Vagina (tissue), 2 donors: ENCODE measurements around the gene ADGRG3. TPM values are rescaled to one million over a fixed set of nuclear protein-coding genes. Genes with fewer than 3 reads are reported as not detected.
A peak's percentile ranks its signal among the peaks of the same experiment; 100 is the strongest.

Experiments used
- DNase-seq, 2 donors: peaks; one replicate each; pipeline ENCODE4 v3.0.0-alpha.2; 2017; ENCODE audit errors: extremely low spot score in 2 of 2
- H3K27ac ChIP-seq: fragments of 200-600 bp; sonication (generic); one replicate; pipeline ENCODE4 v1.5.1; 2019
- H3K27me3 ChIP-seq: fragments of 200-600 bp; sonication (generic); one replicate; pipeline ENCODE4 v1.5.1; 2019
- H3K36me3 ChIP-seq, 2 donors: fragments of 200-600 bp; sonication (generic); one replicate each; pipeline ENCODE4 v1.5.1; 2017 to 2019
- H3K4me1 ChIP-seq: fragments of 200-600 bp; sonication (generic); one replicate; pipeline ENCODE4 v1.5.1; 2019
- H3K4me3 ChIP-seq, 2 donors: fragments of 200-600 bp; sonication (generic); 1 replicate in 1 of 2; 2 replicates in 1 of 2; pipeline ENCODE4 v1.5.1; 2016 to 2019
- H3K9me3 ChIP-seq: fragments of 200-600 bp; sonication (generic); one replicate; pipeline ENCODE4 v1.5.1; 2019
- POLR2A ChIP-seq, 2 donors: fragments of 450-650 bp; IDR thresholded peaks; one replicate each; pipeline ENCODE4 v1.6.1; 2017; ENCODE audit warnings: antibody characterized with exemption in 2 of 2, mild to moderate bottlenecking in 2 of 2, moderate library complexity in 2 of 2
- POLR2AphosphoS5 ChIP-seq, 2 donors: sonication (generic); formaldehyde crosslinking; IDR thresholded peaks; one replicate each; pipeline ENCODE4 v1.9.0; 2017; ENCODE audit warnings: antibody characterized with exemption in 2 of 2, mild to moderate bottlenecking in 2 of 2, low read depth in 1 of 2; ENCODE audit not compliant: insufficient read depth in 1 of 2
- intact Hi-C: fragments of 100-400 bp; cut with DNase I; formaldehyde crosslinking; loops from one replicate; pipeline ENCODE4 v1.15.1; 2023
- total RNA-seq: library from RNA; depleted of rRNA; stranded (reverse); fragments of >200 nt; gene quantifications from one replicate; pipeline ENCODE4 v1.2.3, GENCODE V29; 2016
- TF ChIP-seq, protein P1 (sequence below), 3 experiments: fragments of 450-650 bp in 2 of 3; fragments of 200-600 bp in 1 of 3; sonication (generic) in 1 of 3; IDR thresholded peaks; one replicate each; pipeline ENCODE4 v1.5.1; 2017 to 2019; ENCODE audit warnings: antibody characterized with exemption in 3 of 3, mild to moderate bottlenecking in 2 of 3, moderate library complexity in 2 of 3

ADGRG3 gene
- total RNA-seq, 1 donor from 2014 or later: 10.3 TPM

DNA sequence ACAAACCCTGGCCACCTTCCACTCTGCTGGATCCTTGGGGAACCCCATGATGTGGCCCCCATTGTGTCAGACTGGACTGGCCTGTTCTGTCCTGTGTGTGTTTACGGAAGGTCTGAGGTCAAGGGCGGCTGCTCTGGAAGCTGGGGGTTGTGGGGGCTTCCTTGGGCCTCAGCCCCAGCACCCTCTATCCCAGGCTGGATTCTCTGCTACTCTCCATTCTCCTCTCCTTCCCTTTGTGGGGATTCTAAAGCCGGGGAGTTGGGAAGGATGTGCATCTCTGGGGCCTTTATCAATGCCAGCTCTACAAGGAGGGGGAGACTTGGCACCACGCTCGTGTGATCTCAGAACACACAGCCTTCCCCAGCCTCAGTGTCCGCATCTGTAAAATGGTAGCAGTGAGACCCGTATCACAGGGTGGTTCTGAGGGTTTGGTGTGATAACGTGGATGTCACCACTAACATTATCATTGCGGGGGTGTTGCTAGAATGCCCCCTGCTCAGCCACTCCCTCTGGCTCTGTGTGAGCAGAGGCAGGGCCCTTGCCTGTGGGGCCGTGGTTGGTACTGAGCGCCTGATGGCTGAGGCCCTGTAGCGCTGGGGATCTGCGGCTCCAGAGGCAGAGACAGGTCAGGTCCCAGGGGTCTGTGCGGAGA is 21.6 kb upstream of the ADGRG3 start:
- Histone ChIP-seq H3K27ac (peak overlapping the region; percentile 60), H3K4me1 (peaks cover 48% of the 10 kb centered on the region), H3K27me3 (no peaks in the 10 kb centered on the region), H3K9me3 (no peaks in the 10 kb centered on the region), H3K4me3 (no peak overlapping the region), H3K36me3 (peaks cover 0 to 7% of the 10 kb centered on the region in 2 donors)
- intact Hi-C loops: loop anchor here (5.0 kb wide), 1 partner anchor 54 kb away; no protein-coding TSS in a partner anchor
- TF ChIP-seq POLR2A (IDR thresholded peaks at IDR 0.05) (no peak), POLR2AphosphoS5 (IDR thresholded peaks at IDR 0.05; ENCODE audit: insufficient read depth in 1 of 2, low read depth in 1 of 2) (no peak)
- TF ChIP-seq, protein P1, sequence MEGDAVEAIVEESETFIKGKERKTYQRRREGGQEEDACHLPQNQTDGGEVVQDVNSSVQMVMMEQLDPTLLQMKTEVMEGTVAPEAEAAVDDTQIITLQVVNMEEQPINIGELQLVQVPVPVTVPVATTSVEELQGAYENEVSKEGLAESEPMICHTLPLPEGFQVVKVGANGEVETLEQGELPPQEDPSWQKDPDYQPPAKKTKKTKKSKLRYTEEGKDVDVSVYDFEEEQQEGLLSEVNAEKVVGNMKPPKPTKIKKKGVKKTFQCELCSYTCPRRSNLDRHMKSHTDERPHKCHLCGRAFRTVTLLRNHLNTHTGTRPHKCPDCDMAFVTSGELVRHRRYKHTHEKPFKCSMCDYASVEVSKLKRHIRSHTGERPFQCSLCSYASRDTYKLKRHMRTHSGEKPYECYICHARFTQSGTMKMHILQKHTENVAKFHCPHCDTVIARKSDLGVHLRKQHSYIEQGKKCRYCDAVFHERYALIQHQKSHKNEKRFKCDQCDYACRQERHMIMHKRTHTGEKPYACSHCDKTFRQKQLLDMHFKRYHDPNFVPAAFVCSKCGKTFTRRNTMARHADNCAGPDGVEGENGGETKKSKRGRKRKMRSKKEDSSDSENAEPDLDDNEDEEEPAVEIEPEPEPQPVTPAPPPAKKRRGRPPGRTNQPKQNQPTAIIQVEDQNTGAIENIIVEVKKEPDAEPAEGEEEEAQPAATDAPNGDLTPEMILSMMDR (IDR thresholded peaks at IDR 0.05): no peak
- DNase-seq: no peak

DNA sequence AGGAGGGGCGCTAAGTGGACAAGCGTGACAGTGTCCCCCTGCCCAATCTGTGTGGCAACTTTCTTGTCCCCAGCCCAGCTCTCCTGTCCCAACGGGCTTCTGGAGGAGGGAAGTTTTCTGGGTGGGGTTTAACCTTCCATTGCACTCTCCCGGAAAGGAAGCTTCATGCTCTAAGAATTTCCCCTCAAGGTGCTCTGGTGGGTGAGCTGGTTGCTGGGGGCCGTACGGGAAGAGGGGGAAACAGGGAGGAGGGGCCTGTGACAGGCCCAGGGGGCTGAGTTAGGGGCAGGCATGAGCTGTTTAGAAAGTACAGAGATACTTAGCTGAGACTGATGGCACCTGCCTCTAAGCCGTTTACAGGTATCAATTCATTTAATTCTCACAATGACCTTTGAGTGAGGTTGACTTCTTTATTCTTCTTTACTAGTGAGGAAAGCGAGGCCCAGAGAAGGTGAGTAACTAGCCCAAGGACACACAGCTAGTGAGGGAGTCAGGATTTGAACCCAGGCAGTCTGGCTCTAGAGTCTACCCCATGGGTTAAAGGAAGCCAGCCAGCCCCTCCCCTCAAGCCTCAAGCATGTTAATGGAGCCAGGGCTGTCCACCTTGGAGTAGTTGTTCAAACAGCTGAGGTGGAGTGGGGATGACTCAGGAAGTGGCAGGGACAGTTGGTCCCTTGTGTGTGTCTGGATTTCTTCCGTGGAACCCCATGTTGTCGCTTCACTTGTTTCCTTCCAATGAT is 20.8 kb upstream of the ADGRG3 start:
- no peak for DNase-seq
- Histone ChIP-seq H3K4me3 (no peak overlapping the region), H3K27me3 (no peaks in the 10 kb centered on the region), H3K27ac (peak overlapping the region; percentile 60), H3K36me3 (peaks cover 0 to 11% of the 10 kb centered on the region in 2 donors), H3K9me3 (no peaks in the 10 kb centered on the region), H3K4me1 (peaks cover 48% of the 10 kb centered on the region)
- TF ChIP-seq POLR2AphosphoS5 (IDR thresholded peaks at IDR 0.05; ENCODE audit: insufficient read depth in 1 of 2, low read depth in 1 of 2) (no peak), POLR2A (IDR thresholded peaks at IDR 0.05) (no peak)
- TF ChIP-seq, protein P1 (IDR thresholded peaks at IDR 0.05): no peak
- intact Hi-C loops: loop anchor here (5.0 kb wide), 1 partner anchor 55 kb away; no protein-coding TSS in a partner anchor

DNA sequence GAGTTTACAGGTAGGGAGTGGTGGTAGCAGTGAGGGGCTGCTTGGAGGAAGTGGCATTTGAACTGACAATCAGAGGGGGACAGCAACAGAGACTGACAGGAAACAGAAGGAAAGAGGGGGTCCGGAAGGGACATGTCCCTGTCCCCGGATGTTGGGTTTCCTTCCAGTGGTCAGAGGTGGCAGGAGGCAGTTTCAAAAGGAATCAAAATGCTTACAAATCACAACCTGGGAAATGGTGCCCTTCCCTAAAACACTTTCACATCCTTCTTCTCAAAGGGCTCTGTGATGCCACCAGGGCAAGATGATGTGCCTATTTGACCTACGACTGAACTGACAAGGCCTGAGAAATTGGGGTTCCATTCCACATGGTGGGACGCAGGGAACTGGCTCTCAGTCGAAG is 20.0 kb upstream of the ADGRG3 start:
- TF ChIP-seq, protein P1 (IDR thresholded peaks at IDR 0.05): no peak
- no peak for TF ChIP-seq POLR2A (IDR thresholded peaks at IDR 0.05)
- TF ChIP-seq POLR2AphosphoS5 (IDR thresholded peaks at IDR 0.05; ENCODE audit: insufficient read depth in 1 of 2, low read depth in 1 of 2): no peak
- Histone ChIP-seq H3K4me1 (peaks cover 48% of the 10 kb centered on the region), H3K27ac (peak overlapping the region; percentile 60), H3K4me3 (no peak overlapping the region), H3K9me3 (no peaks in the 10 kb centered on the region), H3K27me3 (no peaks in the 10 kb centered on the region), H3K36me3 (peaks cover 0 to 11% of the 10 kb centered on the region in 2 donors)
- intact Hi-C loops: loop anchor here (5.0 kb wide), 1 partner anchor 56 kb away; no protein-coding TSS in a partner anchor
- DNase-seq: no peak

DNA sequence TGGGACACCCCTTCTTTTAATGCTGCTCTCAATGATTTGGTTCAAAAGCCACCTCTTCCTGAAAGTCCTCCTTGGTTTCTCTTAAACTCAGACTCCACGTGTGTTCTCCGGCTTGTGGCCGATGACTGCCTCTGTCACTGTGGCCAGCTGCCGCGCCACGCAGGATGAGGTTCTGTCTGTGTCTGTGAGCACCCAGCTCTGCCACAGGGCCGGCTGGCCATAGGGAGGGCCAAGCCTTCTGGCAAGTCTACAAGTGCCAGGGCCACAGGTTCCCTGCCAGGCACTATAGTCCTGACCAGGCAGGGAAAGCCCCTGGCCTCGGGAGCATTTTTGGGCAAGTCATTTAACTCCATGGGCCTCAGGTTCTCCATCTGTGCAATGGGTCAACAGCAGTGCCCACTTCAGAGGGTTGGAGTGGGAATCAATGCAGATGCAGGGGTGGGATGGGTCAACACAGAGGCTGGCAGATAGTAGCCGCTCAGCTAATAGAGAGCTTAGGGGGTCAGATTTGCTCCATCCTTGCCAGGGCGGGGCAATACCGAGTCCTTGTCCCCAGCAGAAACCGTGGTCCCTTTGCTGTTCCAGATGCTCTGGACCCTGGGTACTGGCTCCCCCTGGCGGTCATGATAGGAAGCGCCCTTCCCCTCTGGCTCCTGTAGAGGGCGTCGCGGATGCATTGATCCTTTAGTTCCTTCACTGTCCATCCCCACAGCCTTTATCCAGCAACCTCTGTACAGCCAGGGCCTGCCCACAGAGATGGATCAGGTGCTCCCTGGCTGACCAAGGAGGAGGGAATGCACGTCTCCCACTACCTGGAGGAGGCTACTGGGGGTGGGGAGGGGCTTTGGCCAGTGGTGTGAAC is 19.3 kb upstream of the ADGRG3 start:
- Histone ChIP-seq H3K27me3 (no peaks in the 10 kb centered on the region), H3K4me1 (peaks cover 42% of the 10 kb centered on the region), H3K27ac (no peak overlapping the region), H3K4me3 (no peak overlapping the region), H3K36me3 (peaks cover 0 to 11% of the 10 kb centered on the region in 2 donors), H3K9me3 (no peaks in the 10 kb centered on the region)
- TF ChIP-seq POLR2A (IDR thresholded peaks at IDR 0.05) (no peak), POLR2AphosphoS5 (IDR thresholded peaks at IDR 0.05; ENCODE audit: insufficient read depth in 1 of 2, low read depth in 1 of 2) (peak in 1 of 2 donors; percentile 26)
- TF ChIP-seq, protein P1 (IDR thresholded peaks at IDR 0.05): peak; percentile 94 to 99 (median 98)
- intact Hi-C loops: loop anchor here (5.0 kb wide), 1 partner anchor 57 kb away; no protein-coding TSS in a partner anchor
- DNase-seq: no peak
